ENCODE data around the gene SASH1. TPM values are rescaled to one million over a fixed set of nuclear protein-coding genes. Genes with fewer than 3 reads are reported as not detected.

Gene SASH1
- total and polyA plus RNA-seq, 2 of the 8 experiments (the other 6 are each of a cell fraction or from before 2014, with no cell fraction given), result 6.0 to 20.2 TPM

GRCh38 chr6:148389086-148389485, 46.4 kb downstream of the SASH1 start (continued):
- TF ChIP-seq E2F6 (IDR thresholded peaks at IDR 0.05), result no peak

Data from H1 (cell line).